LHCN-M2 (cell line): ENCODE measurements around the gene SHC2. TPM values are rescaled to one million over a fixed set of nuclear protein-coding genes. Genes with fewer than 3 reads are reported as not detected.
"Not testable (repeated sequence)": the region's sequence is repeated elsewhere in the genome, so short reads cannot be mapped to it uniquely, and the experiment has no call there.

ENCODE experiments used
- DNase-seq: peaks from one replicate; pipeline ENCODE4 v3.0.0-alpha.2; 2012; ENCODE audit warnings: low read depth
- total RNA-seq: library from RNA; depleted of rRNA; stranded (reverse); fragments of >200 nt; gene quantifications from 2 replicates; pipeline ENCODE4 v1.2.3, GENCODE V29; 2014

SHC2 gene
- total RNA-seq, 1 experiment from 2014 or later, result 0.57 TPM

- DNase-seq, result no peak
These were observed 68.4 kb downstream of the SHC2 start for GRCh38 chr19:392375-392970.

DNA sequence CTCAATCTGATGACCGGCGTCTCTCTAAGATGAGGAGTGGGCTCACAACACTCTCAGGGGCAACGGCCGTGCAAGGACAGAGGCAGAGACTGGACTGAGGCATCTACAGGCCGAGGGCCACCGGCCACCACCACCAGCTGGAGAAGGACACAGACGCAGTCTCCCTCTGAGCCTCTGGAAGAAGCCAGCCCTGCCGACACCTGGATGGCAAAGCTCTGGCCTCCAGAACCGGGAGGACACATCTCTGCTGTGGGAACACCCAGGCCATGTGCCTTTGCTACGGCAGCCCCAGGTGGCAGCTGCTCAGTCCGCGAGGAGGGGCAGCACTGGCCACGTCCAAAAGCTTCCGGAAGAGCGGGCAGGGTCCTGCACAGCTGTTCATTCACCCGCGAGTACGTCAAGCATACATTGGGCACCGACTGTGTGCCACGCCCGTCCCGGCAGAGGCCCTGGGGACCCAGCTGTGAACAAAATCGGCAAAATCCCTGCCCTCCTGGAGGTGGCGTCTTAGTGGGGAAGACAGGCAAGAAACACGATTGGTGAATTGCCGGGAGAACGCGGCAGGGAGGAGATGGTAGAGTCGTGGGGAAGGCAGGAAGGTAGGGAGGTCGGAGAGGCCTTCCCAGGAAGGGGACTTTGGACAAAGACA is 69.0 kb downstream of the SHC2 start:
- DNase-seq, result no peak

DNA sequence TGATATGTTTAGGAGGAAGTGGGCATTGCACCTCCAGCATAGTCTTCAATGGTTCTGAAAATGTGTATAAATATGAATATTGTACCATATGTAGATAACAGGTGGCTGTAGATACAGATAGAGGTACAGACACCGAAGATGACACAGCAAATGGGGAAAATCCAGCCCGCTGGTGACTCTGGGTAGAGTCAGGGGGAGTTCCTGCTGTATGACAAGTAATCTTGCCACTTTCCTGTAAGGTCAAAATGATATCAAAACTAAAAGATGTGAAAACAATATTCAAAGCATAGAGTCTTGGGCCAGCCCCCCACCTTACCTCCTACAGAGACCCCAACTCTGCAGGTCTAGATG is 69.7 kb downstream of the SHC2 start:
- DNase-seq, result no peak

- no peak for DNase-seq
These were observed 70.2 kb downstream of the SHC2 start for GRCh38 chr19:390386-391206.

GRCh38 chr19:389935-390289 is 70.9 kb downstream of the SHC2 start:
- DNase-seq, result no peak

GRCh38 chr19:389255-389934 is 71.4 kb downstream of the SHC2 start:
- DNase-seq, result no peak

DNA sequence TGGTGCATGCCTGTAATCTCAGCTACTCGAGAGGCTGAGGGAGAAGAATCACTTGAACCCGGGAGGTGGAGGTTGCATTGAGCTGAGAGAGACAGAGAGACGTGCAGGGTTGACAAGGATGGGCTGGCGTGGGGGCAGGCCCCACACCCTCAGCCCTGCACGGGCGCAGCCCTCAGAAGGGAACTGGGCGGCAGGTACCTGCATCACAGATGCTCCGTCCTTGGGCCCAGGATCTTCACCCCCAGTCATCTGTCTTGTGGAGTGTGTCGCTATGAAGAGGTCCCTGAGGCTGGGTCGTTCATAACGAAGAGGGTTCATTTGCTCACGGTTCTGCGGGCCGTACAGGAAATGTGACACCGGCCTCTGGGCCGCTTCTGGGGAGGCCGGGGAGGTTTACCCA is 72.1 kb downstream of the SHC2 start:
- DNase-seq, result no peak

GRCh38 chr19:387777-388176 is 73.1 kb downstream of the SHC2 start:
- DNase-seq, result no peak

DNA sequence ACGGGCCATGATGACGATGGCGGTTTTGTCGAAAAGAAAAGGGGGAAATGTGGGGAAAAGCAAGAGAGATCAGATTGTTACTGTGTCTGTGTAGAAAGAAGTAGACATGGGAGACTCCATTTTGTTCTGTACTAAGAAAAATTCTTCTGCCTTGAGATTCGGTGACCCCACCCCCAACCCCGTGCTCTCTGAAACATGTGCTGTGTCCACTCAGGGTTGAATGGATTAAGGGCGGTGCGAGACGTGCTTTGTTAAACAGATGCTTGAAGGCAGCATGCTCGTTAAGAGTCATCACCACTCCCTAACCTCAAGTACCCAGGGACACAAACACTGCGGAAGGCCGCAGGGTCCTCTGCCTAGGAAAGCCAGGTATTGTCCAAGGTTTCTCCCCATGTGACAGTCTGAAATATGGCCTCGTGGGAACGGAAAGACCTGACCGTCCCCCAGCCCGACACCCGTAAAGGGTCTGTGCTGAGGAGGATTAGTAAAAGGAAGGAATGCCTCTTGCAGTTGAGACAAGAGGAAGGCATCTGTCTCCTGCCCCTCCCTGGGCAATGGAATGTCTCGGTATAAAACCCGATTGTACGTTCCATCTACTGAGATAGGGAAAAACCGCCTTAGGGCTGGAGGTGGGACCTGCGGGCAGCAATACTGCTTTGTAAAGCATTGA is 74.1 kb downstream of the SHC2 start:
- DNase-seq, result peak; percentile 49

DNA sequence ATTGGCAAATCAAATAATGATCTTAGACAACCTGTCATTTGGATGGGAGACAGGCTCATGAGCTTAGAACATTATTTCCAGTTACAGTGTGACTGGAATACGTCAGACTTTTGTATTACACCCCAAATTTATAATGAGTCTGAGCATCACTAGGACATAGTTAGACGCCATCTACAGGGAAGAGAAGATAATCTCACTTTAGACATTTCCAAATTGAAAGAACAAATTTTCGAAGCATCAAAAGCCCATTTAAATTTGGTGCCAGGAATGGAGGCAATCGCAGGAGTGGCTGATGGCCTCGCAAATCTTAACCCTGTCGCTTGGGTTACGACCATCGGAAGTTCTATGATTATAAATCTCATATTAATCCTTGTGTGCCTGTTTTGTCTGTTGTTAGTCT is 74.6 kb downstream of the SHC2 start:
- not testable (repeated sequence) for DNase-seq

GRCh38 chr19:384799-385169 is 76.0 kb downstream of the SHC2 start:
- DNase-seq, result no peak

DNA sequence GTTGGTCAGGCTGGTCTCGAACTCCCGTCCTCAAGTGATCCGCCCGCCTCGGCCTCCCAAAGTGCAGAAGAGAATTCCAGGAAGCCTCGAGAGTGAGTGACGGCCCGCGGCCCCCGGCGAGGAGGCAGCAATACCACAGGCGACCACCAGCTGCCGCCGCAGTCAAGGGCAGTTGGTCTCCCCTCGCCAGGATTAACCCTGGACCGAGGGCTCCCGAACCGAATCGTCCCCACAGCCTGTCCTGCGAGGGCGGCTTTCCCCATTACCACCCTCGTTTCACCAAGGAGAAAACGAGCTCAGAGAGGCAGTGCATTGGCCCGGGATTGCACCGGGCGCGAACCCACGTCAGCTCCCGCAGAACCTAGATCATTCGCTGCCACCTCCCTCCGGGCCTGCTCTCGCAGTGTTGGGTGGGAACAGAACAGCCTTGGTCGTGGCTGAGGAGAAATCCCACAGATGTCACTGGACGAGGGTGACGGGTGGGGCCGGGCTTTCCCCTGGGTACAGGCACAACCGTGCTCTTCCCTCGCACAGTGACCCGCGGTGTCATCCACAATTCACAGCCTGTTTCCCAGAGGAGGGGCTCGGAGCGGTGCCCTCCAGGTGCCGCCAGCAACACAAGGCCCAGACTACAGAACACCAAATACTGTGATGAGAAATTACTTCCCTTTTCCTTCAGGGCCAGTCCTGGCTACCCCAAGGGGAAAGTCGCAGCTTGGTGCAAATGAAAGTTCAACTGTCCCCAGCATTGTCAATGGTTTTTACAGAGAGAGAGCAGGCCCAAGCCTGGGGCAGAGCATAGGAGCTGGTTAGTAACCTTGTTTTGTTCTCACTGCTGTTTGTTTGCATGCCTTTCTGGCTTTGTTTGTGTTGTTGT is 76.7 kb downstream of the SHC2 start:
- peak; percentile 11 for DNase-seq

- no peak for DNase-seq
These were observed 77.8 kb downstream of the SHC2 start for GRCh38 chr19:383040-383439.

DNA sequence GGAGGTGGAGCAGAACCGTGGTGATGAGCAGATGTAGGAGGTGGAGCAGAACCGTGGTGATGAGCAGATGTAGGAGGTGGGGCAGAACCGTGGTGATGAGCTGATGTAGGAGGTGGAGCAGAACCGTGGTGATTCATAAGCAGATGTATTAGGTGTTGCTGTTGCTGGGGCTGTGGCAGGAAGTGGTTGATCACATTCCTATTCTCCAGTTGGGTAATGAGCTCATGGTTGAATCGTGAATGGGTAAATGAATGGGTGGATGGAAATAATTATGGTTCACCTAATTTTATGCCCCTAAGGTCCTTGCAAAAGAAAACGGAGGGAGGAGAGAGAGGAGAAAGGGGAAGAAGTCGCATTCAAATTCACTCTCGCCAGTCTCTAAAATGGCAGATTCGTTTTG is 78.3 kb downstream of the SHC2 start:
- peak; percentile 78 for DNase-seq

- DNase-seq, result not testable (repeated sequence)
These were observed 78.9 kb downstream of the SHC2 start for GRCh38 chr19:381901-382300.

- not testable (repeated sequence) for DNase-seq
These were observed 80.1 kb downstream of the SHC2 start for GRCh38 chr19:380618-381219.

DNA sequence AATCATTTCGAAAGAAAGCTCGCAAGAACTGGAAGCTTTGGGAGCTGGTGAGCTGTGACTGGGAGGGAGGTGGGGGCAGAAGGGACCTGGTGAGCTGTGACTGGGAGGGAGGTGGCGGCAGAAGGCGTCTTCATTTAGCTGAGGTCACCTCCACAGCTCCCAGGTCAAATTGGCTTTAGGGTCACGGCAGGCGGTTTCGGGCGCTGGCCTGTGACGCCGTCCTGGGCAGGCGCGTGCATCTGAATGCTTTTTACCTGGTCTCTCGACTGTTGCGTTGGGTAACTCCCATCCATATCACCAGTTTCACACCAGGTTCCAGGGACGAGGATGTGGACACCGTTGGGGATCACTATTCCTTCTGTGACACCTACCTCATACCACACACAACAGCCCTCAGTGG is 81.0 kb downstream of the SHC2 start:
- no peak for DNase-seq

GRCh38 chr19:378706-379105 is 82.1 kb downstream of the SHC2 start:
- DNase-seq, result no peak

- DNase-seq, result no peak
These were observed 82.8 kb downstream of the SHC2 start for GRCh38 chr19:377801-378581.

- DNase-seq, result no peak
These were observed 84.7 kb downstream of the SHC2 start for GRCh38 chr19:376111-376470.
